GM10266 (cell line): Measurements from ENCODE around the gene LIMK2.

Source experiments
- DNase-seq: peaks from one replicate; pipeline ENCODE4 v3.0.0; 2012; ENCODE audit errors: extremely low spot score
- TF ChIP-seq, protein P1 (sequence below): IDR thresholded peaks from 2 replicates; pipeline ENCODE4 v1.5.1; 2012; ENCODE audit warnings: mild to moderate bottlenecking, low read depth; ENCODE audit not compliant: control insufficient read depth, insufficient read depth; ENCODE audit errors: missing control alignments

The LIMK2 gene

DNA sequence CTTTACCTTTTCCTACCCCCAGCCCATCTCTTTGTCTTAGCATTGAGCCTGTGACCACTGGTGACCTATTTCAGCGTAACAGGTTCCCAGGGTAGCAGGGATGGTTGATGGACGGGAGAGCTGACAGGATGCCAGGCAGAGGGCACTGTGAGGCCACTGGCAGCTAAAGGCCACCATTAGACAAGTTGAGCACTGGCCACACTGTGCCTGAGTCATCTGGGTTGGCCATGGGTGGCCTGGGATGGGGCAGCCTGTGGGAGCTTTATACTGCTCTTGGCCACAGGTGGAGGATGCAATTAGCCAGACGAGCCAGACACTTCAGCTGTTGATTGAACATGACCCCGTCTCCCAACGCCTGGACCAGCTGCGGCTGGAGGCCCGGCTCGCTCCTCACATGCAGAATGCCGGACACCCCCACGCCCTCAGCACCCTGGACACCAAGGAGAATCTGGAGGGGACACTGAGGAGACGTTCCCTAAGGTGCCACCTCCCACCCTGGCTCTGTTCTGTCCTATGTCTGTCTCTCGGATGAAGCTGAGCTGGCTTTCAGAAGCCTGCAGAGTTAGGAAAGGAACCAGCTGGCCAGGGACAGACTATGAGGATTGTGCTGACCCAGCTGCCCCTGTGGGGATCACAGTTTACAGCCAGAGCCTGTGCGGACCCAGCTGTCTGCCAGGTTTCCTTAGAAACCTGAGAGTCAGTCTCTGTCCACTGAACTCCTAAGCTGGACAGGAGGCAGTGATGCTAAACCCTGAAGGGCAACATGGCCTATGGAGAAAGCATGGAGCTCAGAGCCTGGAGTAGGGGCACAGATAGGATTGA, 50.4 kb downstream of the LIMK2 start:
- DNase-seq: no peak

DNA sequence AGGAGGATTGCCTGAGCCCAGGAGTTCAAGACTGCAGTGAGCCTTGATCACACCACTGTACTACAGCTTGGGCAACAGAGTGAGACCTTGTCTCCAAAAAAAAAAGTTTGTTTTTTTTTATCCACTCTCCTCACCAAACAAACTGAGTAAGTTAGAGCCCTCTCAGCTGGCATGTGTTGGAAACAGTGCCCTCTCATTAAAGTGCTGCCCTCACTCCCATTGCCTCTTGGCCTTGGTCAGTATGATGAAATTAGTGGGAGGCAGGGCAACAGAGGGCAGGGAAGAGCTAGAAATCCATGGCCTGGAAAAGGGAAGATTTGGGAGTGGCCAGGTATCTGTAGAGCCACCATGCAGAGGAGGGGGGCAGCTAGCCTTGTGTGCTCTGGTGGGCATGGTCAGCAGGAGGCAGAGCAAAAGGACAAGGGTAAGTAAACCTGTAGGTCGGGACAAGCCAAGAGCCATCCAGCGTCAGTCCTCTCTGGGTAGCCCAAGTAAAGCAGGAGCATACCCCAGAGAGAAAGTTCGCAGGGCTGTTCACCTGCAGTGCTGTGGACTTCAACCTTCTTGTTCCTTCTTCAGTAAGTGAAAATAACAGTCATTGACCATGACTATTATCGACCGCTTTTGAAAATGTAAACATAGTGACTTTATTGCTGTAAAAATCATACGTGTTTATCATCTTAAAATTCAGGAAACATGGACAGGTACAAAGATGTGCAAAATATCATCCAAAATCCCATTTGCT, 52.0 kb downstream of the LIMK2 start:
- TF ChIP-seq, protein P1, sequence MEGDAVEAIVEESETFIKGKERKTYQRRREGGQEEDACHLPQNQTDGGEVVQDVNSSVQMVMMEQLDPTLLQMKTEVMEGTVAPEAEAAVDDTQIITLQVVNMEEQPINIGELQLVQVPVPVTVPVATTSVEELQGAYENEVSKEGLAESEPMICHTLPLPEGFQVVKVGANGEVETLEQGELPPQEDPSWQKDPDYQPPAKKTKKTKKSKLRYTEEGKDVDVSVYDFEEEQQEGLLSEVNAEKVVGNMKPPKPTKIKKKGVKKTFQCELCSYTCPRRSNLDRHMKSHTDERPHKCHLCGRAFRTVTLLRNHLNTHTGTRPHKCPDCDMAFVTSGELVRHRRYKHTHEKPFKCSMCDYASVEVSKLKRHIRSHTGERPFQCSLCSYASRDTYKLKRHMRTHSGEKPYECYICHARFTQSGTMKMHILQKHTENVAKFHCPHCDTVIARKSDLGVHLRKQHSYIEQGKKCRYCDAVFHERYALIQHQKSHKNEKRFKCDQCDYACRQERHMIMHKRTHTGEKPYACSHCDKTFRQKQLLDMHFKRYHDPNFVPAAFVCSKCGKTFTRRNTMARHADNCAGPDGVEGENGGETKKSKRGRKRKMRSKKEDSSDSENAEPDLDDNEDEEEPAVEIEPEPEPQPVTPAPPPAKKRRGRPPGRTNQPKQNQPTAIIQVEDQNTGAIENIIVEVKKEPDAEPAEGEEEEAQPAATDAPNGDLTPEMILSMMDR: no peak
- DNase-seq: no peak

More for the DNA sequence above, 50.4 kb downstream of the LIMK2 start:
- TF ChIP-seq, protein P1: no peak

- DNase-seq: no peak
- TF ChIP-seq, protein P1: no peak
Observed at GRCh38 chr22:31268281-31268680, 56.2 kb downstream of the LIMK2 start.

GRCh38 chr22:31269892-31270579, 57.9 kb downstream of the LIMK2 start:
- TF ChIP-seq, protein P1: no peak
- no peak for DNase-seq

DNA sequence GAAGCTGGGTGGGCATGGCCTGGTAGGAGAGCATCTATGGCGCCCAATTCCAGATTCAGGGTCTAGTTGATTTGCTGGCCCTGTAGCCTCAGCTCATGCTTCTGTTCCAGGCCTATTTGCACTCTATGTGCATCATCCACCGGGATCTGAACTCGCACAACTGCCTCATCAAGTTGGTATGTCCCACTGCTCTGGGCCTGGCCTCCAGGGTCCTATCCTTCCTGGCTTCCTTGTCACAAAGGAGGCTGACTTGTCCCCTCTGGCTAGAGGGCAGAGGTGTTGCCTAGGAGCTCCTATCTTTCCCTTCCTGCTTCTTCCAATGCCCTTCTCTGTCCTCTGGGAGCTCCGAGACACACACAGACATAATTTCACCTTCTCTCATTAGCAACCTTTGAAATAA, 58.9 kb downstream of the LIMK2 start:
- TF ChIP-seq, protein P1: no peak
- DNase-seq: no peak

DNA sequence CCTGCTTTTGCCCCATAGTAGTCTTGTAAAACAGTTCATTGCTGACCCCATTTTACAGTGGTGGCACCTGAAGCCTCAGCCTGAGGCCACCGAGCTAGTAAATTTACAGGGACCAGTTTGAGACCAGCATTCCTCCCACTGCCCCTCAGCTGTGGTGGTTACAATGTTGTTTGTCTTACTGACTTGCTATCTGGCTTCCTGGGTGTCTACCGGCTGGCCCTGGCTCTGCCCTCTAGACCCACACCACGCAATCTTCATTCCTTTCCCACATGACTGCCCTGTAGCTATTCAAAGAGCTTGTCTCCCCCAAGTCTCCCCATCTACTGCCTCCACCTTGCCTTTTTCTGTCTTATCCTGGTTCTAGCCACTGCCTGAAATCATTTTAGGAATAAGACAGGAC, 59.4 kb downstream of the LIMK2 start:
- TF ChIP-seq, protein P1: no peak
- DNase-seq: no peak
